GM12865 (cell line): ENCODE results near the gene SYT7.

Experiments used
- DNase-seq: peaks from one replicate; pipeline ENCODE4 v3.0.0; 2010; ENCODE audit warnings: low read depth
- H3K4me3 ChIP-seq: 2 replicates; pipeline ENCODE4 v1.5.1; 2011; ENCODE audit warnings: mild to moderate bottlenecking, low read depth, low read length, control low read depth
- CTCF ChIP-seq: IDR thresholded peaks from 2 replicates; pipeline ENCODE4 v1.5.1; 2011; ENCODE audit warnings: low read length, control low read depth, low read depth, inconsistent platforms; ENCODE audit not compliant: insufficient read depth; ENCODE audit errors: missing control alignments

The SYT7 gene

GRCh38 chr11:61575886-61576861 lies 4.7 kb downstream of the SYT7 start:
- no peak for DNase-seq
- H3K4me3 ChIP-seq, result no peak overlapping the region
- TF ChIP-seq CTCF, result no peak

- no peak overlapping the region for H3K4me3 ChIP-seq
- no peak for TF ChIP-seq CTCF
- no peak for DNase-seq
Measured at GRCh38 chr11:61574611-61575010, 6.3 kb downstream of the SYT7 start.

- DNase-seq, result no peak
- H3K4me3 ChIP-seq, result no peak overlapping the region
- no peak for TF ChIP-seq CTCF
Measured at GRCh38 chr11:61572913-61573312, 8.0 kb downstream of the SYT7 start.

GRCh38 chr11:61571869-61572268 lies 9.0 kb downstream of the SYT7 start:
- TF ChIP-seq CTCF, result no peak
- no peak overlapping the region for H3K4me3 ChIP-seq
- no peak for DNase-seq

- no peak for TF ChIP-seq CTCF
- H3K4me3 ChIP-seq, result no peak overlapping the region
- DNase-seq, result no peak
Measured at GRCh38 chr11:61571337-61571736, 9.5 kb downstream of the SYT7 start.

- no peak for TF ChIP-seq CTCF
- DNase-seq, result no peak
Measured at GRCh38 chr11:61569701-61570100, 11.2 kb downstream of the SYT7 start.

More at GRCh38 chr11:61569701-61570100, 11.2 kb downstream of the SYT7 start:
- H3K4me3 ChIP-seq, result no peak overlapping the region
